MM.1S (cell line): ENCODE measurements around the gene ARHGAP27.

ENCODE experiments used
- DNase-seq: peaks from one replicate; pipeline ENCODE4 v3.0.0-alpha.2; 2015
- H2AFZ ChIP-seq: fragments of 300-600 bp; sonication (generic); 2 replicates; pipeline ENCODE4 v1.6.0; 2016; ENCODE audit warnings: antibody characterized with exemption, low read length
- H3F3A ChIP-seq: fragments of 300-600 bp; sonication (generic); 2 replicates; pipeline ENCODE4 v1.6.1; 2016; ENCODE audit warnings: mild to moderate bottlenecking, antibody characterized with exemption, low read length, moderate library complexity, mixed read lengths; ENCODE audit not compliant: insufficient read depth
- H3K27ac ChIP-seq: fragments of 300-600 bp; sonication (generic); 2 replicates; pipeline ENCODE4 v1.5.1; 2016; ENCODE audit warnings: mild to moderate bottlenecking, low read length
- H3K27me3 ChIP-seq: fragments of 300-600 bp; sonication (generic); replicated peaks from 2 replicates; pipeline ENCODE4 v1.6.0; 2016; ENCODE audit warnings: low read length; ENCODE audit not compliant: insufficient read depth
- H3K36me3 ChIP-seq: fragments of 300-600 bp; sonication (generic); replicated peaks from 2 replicates; pipeline ENCODE4 v1.6.1; 2016; ENCODE audit warnings: mild to moderate bottlenecking, low read length, mixed read lengths; ENCODE audit not compliant: insufficient read depth
- H3K4me1 ChIP-seq: fragments of 300-600 bp; sonication (generic); 2 replicates; pipeline ENCODE4 v1.6.1; 2016; ENCODE audit warnings: low read length, mixed read lengths
- H3K4me2 ChIP-seq: fragments of 300-600 bp; sonication (generic); 2 replicates; pipeline ENCODE4 v1.6.0; 2016; ENCODE audit warnings: low read depth, low read length
- H3K4me3 ChIP-seq: fragments of 300-600 bp; sonication (generic); 2 replicates; pipeline ENCODE4 v1.5.1; 2016; ENCODE audit warnings: low read length, mixed read lengths
- H3K79me2 ChIP-seq: fragments of 300-600 bp; sonication (generic); 2 replicates; pipeline ENCODE4 v1.6.1; 2016; ENCODE audit warnings: mixed run types, low read length, mixed read lengths
- H3K9ac ChIP-seq: fragments of 300-600 bp; sonication (generic); 2 replicates; pipeline ENCODE4 v1.6.1; 2016; ENCODE audit warnings: low read length, mixed read lengths
- H3K9me2 ChIP-seq: fragments of 300-600 bp; sonication (generic); replicated peaks from 2 replicates; pipeline ENCODE4 v1.6.1; 2016; ENCODE audit warnings: mild to moderate bottlenecking, low read length, mixed read lengths; ENCODE audit not compliant: insufficient read depth
- H3K9me3 ChIP-seq: fragments of 300-600 bp; sonication (generic); replicated peaks from 2 replicates; pipeline ENCODE4 v1.6.1; 2016; ENCODE audit warnings: mild to moderate bottlenecking, low read length, mixed read lengths; ENCODE audit not compliant: insufficient read depth
- H4K20me1 ChIP-seq: fragments of 300-600 bp; sonication (generic); 2 replicates; pipeline ENCODE4 v1.6.1; 2016; ENCODE audit warnings: mild to moderate bottlenecking, low read length, moderate library complexity, mixed read lengths; ENCODE audit not compliant: insufficient read depth
- EZH2 ChIP-seq: fragments of 300-600 bp; sonication (generic); optimal IDR thresholded peaks from 2 replicates; pipeline ENCODE3; 2017; ENCODE audit warnings: low read depth, mild to moderate bottlenecking, antibody characterized with exemption, low read length, mixed read lengths
- EZH2phosphoT487 ChIP-seq: fragments of 300-600 bp; sonication (generic); IDR thresholded peaks from 2 replicates; pipeline ENCODE4 v1.6.1; 2018; ENCODE audit warnings: antibody characterized with exemption, low read length
- TF ChIP-seq, protein P1 (sequence below): fragments of 300-600 bp; sonication (generic); IDR thresholded peaks from 2 replicates; pipeline ENCODE4 v1.5.1; 2016; ENCODE audit warnings: antibody characterized with exemption, low read length, mixed read lengths

ARHGAP27 gene

DNA sequence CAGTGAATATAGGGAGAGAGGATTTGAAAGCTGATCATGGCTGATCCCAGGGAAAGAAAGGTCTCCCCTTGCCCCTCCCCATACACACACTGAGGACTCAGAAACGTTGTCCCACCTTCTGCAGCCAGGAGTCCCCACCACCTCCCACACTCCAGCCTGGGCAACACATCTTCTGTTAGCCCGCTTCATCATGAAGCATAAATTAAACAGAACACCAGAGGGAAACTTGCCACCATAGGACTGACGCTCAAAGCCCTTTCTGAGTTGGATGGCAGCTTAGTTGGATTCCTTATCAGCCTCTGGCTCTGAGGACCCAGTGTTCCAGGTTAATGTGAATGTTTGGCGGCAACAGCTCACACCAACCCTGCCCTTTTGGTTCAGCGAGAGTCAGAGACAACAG lies 33.9 kb downstream of the ARHGAP27 start:
- H3K79me2 ChIP-seq = no peaks in the 10 kb centered on the region
- H2AFZ ChIP-seq = no peak overlapping the region
- H3K4me3 ChIP-seq = no peak overlapping the region
- no peaks in the 10 kb centered on the region for H3K27me3 ChIP-seq
- H3F3A ChIP-seq = no peaks in the 10 kb centered on the region
- H4K20me1 ChIP-seq = no peaks in the 10 kb centered on the region
- no peak overlapping the region for H3K4me2 ChIP-seq
- no peaks in the 10 kb centered on the region for H3K4me1 ChIP-seq
- no peaks in the 10 kb centered on the region for H3K36me3 ChIP-seq
- TF ChIP-seq, protein P1, sequence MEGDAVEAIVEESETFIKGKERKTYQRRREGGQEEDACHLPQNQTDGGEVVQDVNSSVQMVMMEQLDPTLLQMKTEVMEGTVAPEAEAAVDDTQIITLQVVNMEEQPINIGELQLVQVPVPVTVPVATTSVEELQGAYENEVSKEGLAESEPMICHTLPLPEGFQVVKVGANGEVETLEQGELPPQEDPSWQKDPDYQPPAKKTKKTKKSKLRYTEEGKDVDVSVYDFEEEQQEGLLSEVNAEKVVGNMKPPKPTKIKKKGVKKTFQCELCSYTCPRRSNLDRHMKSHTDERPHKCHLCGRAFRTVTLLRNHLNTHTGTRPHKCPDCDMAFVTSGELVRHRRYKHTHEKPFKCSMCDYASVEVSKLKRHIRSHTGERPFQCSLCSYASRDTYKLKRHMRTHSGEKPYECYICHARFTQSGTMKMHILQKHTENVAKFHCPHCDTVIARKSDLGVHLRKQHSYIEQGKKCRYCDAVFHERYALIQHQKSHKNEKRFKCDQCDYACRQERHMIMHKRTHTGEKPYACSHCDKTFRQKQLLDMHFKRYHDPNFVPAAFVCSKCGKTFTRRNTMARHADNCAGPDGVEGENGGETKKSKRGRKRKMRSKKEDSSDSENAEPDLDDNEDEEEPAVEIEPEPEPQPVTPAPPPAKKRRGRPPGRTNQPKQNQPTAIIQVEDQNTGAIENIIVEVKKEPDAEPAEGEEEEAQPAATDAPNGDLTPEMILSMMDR = no peak
- TF ChIP-seq EZH2phosphoT487 = no peak
- no peak overlapping the region for H3K27ac ChIP-seq
- no peak for DNase-seq
- no peaks in the 10 kb centered on the region for H3K9me3 ChIP-seq
- no peak overlapping the region for H3K9ac ChIP-seq
- H3K9me2 ChIP-seq = no peaks in the 10 kb centered on the region

DNA sequence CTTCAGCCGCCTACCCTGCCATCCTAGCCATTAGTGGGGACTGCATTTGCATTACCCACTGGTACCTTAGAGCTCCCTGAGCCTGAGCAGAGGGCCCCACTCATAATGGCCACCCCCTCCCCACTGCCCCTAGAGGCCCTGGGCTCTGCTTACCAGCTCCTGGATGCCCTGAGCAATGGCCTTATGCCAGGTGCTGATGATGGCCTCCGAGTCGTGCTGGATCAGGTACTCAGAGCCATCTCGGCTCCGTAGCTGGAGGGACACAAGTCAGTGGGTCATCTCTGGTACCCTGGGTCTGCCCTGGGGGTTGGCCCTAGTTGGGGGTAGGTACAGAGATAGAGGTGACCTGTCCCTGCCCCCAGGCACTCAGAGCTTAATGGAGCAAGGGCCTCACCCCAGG lies 34.9 kb downstream of the ARHGAP27 start:
- Histone ChIP-seq H3K4me2 (no peak overlapping the region), H3K36me3 (no peaks in the 10 kb centered on the region), H3K9me3 (no peaks in the 10 kb centered on the region), H3K27ac (no peak overlapping the region), H2AFZ (no peak overlapping the region), H3K4me1 (no peaks in the 10 kb centered on the region), H3K27me3 (no peaks in the 10 kb centered on the region), H3K9ac (no peak overlapping the region), H3F3A (no peaks in the 10 kb centered on the region), H3K4me3 (no peak overlapping the region), H3K79me2 (no peaks in the 10 kb centered on the region), H4K20me1 (no peaks in the 10 kb centered on the region), H3K9me2 (no peaks in the 10 kb centered on the region)
- TF ChIP-seq EZH2phosphoT487 (no peak), EZH2 (no peak)
- TF ChIP-seq, protein P1 = no peak
- DNase-seq = no peak

DNA sequence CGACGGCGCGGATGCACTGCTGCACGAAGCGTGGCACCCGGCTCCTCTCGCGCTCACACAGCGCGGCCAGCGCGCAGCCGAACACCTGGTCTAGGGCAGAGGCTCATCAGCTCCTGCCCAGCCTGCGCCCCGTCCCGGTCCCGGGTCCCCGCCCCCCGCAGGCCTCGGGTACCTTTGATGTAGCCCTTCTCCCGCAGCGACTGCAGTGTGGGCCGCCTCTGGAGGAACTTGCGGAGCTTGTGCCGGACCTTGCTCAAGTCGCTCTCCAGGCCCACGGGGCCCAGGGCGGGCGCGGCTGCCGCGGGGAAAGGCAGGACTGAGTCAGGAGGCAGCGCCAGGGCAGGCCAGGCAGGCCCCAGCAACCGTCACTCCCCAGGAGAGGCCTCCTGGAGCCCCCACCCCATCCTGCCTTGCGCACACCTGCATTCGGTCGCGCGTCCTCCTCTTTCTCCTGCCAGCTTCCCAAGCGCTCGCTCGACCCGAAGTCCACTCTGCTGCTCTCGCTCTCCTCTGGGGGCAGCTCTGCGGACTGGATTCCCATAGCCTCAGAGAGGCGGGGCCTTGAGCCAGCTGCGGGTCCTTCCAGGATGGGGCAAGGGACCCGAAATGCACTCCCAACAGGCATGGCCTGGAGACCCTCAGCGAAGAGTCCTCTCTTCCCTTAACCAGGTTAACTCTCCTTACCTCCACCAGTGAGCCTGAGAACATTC lies 36.0 kb downstream of the ARHGAP27 start:
- no peak overlapping the region for H2AFZ ChIP-seq
- no peaks in the 10 kb centered on the region for H3K9me3 ChIP-seq
- DNase-seq = no peak
- H3K4me1 ChIP-seq = no peaks in the 10 kb centered on the region
- TF ChIP-seq EZH2phosphoT487 = no peak
- no peak for TF ChIP-seq EZH2
- TF ChIP-seq, protein P1 = no peak
- H3K9me2 ChIP-seq = no peaks in the 10 kb centered on the region
- no peak overlapping the region for H3K27ac ChIP-seq
- H3K4me2 ChIP-seq = no peak overlapping the region
- no peaks in the 10 kb centered on the region for H4K20me1 ChIP-seq
- no peaks in the 10 kb centered on the region for H3F3A ChIP-seq
- no peaks in the 10 kb centered on the region for H3K27me3 ChIP-seq
- no peaks in the 10 kb centered on the region for H3K36me3 ChIP-seq
- no peak overlapping the region for H3K9ac ChIP-seq
- no peak overlapping the region for H3K4me3 ChIP-seq
- no peaks in the 10 kb centered on the region for H3K79me2 ChIP-seq
